HCT116 (cell line): Measurements from ENCODE around the gene FLT4.

Experiments used
- ATF3 ChIP-seq: IDR thresholded peaks from 2 replicates; pipeline ENCODE4 v1.6.1; 2012
- CEBPB ChIP-seq: IDR thresholded peaks from 2 replicates; pipeline ENCODE4 v1.6.1; 2012; ENCODE audit warnings: low read depth
- CTCF ChIP-seq, 3 experiments: fragments of 200-600 bp in 1 of 3; sonication (generic) in 1 of 3; IDR thresholded peaks in 2 of 3; conservative IDR thresholded peaks in 1 of 3; 2 replicates each; pipeline ENCODE4 v1.5.1; 2012 to 2017; ENCODE audit warnings: low read depth in 2 of 3, low read length in 2 of 3, antibody characterized with exemption in 1 of 3, borderline replicate concordance in 1 of 3, control low read depth in 1 of 3, mild to moderate bottlenecking in 1 of 3, mixed read lengths in 1 of 3, mixed run types in 1 of 3, moderate library complexity in 1 of 3; ENCODE audit not compliant: insufficient read depth in 1 of 3
- EGR1 ChIP-seq: IDR thresholded peaks from 2 replicates; pipeline ENCODE4 v1.6.1; 2012; ENCODE audit warnings: low read depth
- ELF1 ChIP-seq: IDR thresholded peaks from 2 replicates; pipeline ENCODE4 v1.6.1; 2012; ENCODE audit warnings: low read depth, borderline replicate concordance
- EZH2 ChIP-seq: fragments of 200-600 bp; sonication (generic); IDR thresholded peaks from 2 replicates; pipeline ENCODE4 v1.6.1; 2017; ENCODE audit warnings: antibody characterized with exemption, mixed run types
- EZH2phosphoT487 ChIP-seq: fragments of 200-600 bp; IDR thresholded peaks from 2 replicates; pipeline ENCODE4 v1.6.1; 2018; ENCODE audit warnings: antibody characterized with exemption, borderline replicate concordance
- POLR2A ChIP-seq: IDR thresholded peaks from 2 replicates; pipeline ENCODE4 v1.7.0; 2011; ENCODE audit warnings: borderline replicate concordance; ENCODE audit not compliant: insufficient read depth, insufficient read length; ENCODE audit errors: extremely low read depth
- POLR2AphosphoS5 ChIP-seq: IDR thresholded peaks from 2 replicates; pipeline ENCODE4 v1.6.1; 2011; ENCODE audit warnings: mild to moderate bottlenecking, low read depth, low read length, moderate library complexity
- RAD21 ChIP-seq: IDR thresholded peaks from 2 replicates; pipeline ENCODE4 v1.6.1; 2012; ENCODE audit warnings: low read depth, mild to moderate bottlenecking
- SIN3A ChIP-seq: IDR thresholded peaks from 2 replicates; pipeline ENCODE4 v1.6.1; 2012; ENCODE audit warnings: low read depth
- YY1 ChIP-seq: IDR thresholded peaks from 2 replicates; pipeline ENCODE4 v1.6.1; 2011; ENCODE audit warnings: low read length, low read depth, moderate library complexity, mild to moderate bottlenecking; ENCODE audit not compliant: insufficient replicate concordance; ENCODE audit errors: extremely low read depth
- ZBTB33 ChIP-seq: IDR thresholded peaks from 2 replicates; pipeline ENCODE4 v1.6.1; 2011; ENCODE audit warnings: mild to moderate bottlenecking, low read length, moderate library complexity; ENCODE audit not compliant: insufficient replicate concordance; ENCODE audit errors: extremely low read depth

- peak in 1 of 3 experiments; percentile 26; a peak in 1 of 6 replicates for TF ChIP-seq CTCF (IDR thresholded peaks at IDR 0.05 in 2 of 3, conservative IDR thresholded peaks at IDR 0.05 in 1 of 3; ENCODE audit: borderline replicate concordance in 1 of 3, insufficient read depth in 1 of 3, low read depth in 2 of 3, low read length in 2 of 3)
- TF ChIP-seq POLR2A, result no peak
- no peak for TF ChIP-seq ZBTB33
- no peak for TF ChIP-seq CEBPB
- TF ChIP-seq RAD21, result peak; percentile 48
- no peak for TF ChIP-seq POLR2AphosphoS5
- TF ChIP-seq ELF1, result no peak
- TF ChIP-seq EGR1, result no peak
- no peak for TF ChIP-seq EZH2
- TF ChIP-seq EZH2phosphoT487, result no peak
- TF ChIP-seq ATF3, result no peak
- no peak for TF ChIP-seq YY1
- TF ChIP-seq SIN3A, result no peak
These were observed 38.1 kb downstream of the FLT4 start for GRCh38 chr5:180611140-180611850.
